ENCODE data around the gene CAVIN1.

GRCh38 chr17:42421507-42422338 lies 1.3 kb downstream of the CAVIN1 start:
- TF ChIP-seq POLR2A (IDR thresholded peaks at IDR 0.05): no peak
- TF ChIP-seq, protein P1, sequence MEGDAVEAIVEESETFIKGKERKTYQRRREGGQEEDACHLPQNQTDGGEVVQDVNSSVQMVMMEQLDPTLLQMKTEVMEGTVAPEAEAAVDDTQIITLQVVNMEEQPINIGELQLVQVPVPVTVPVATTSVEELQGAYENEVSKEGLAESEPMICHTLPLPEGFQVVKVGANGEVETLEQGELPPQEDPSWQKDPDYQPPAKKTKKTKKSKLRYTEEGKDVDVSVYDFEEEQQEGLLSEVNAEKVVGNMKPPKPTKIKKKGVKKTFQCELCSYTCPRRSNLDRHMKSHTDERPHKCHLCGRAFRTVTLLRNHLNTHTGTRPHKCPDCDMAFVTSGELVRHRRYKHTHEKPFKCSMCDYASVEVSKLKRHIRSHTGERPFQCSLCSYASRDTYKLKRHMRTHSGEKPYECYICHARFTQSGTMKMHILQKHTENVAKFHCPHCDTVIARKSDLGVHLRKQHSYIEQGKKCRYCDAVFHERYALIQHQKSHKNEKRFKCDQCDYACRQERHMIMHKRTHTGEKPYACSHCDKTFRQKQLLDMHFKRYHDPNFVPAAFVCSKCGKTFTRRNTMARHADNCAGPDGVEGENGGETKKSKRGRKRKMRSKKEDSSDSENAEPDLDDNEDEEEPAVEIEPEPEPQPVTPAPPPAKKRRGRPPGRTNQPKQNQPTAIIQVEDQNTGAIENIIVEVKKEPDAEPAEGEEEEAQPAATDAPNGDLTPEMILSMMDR (IDR thresholded peaks at IDR 0.05): no peak

Data from Peyer's patch (tissue), 4 donors.